K562 (cell line): ENCODE results near the gene KIAA0040. TPM values are rescaled to one million over a fixed set of nuclear protein-coding genes. Genes with fewer than 3 reads are reported as not detected.

Experiments
- ATAC-seq: fragments of 200-7000 bp; cut with Tn5 transposase; 3 replicates; pipeline ENCODE4 v1.9.1; 2020; ENCODE audit warnings: moderate library complexity
- BruUV-seq: library from RNA; stranded (reverse); fragments of 400-500 nt; replicated peaks from 2 replicates; lab custom pipeline; 2021; lab: Mats Ljungman, UMichigan
- CTCF ChIA-PET: fragments of 300-600 bp; formaldehyde crosslinking; extraction: SDS; loops from one replicate; lab custom pipeline; 2021; ENCODE audit warnings: low intra/inter-chr PET ratio; lab: Yijun Ruan, JAX
- POLR2A ChIA-PET: fragments of 300-600, 350-650 bp; sonication (Branson Sonifier 250); formaldehyde crosslinking; extraction: SDS; loops from one replicate; lab custom pipeline; 2021; ENCODE audit warnings: antibody characterized with exemption, inconsistent platforms; lab: Yijun Ruan, JAX
- DNase-seq, 4 experiments: peaks; one replicate each; pipeline versions ENCODE4 v3.0.0 to v3.0.0-alpha.2; 2011 to 2018; ENCODE audit warnings: low spot score in 3 of 4, mixed read lengths in 3 of 4; ENCODE audit errors: extremely low read depth in 1 of 4
- FAIRE-seq: peaks from 2 replicates; lab custom pipeline; 2011; peaks lifted over from hg19 to GRCh38; lab: Jason Lieb, UNC
- H2AFZ ChIP-seq: 2 replicates; pipeline ENCODE4 v1.6.0; 2011; ENCODE audit warnings: low read depth, low read length, control low read depth, inconsistent platforms
- H3K27ac ChIP-seq: fragments of 200-600 bp; 3 replicates; pipeline ENCODE4 v1.8.0; 2011; ENCODE audit warnings: low read depth, mild to moderate bottlenecking, control low read depth, inconsistent platforms, low read length, moderate library complexity, mixed read lengths; ENCODE audit errors: extremely low read depth
- H3K27me3 ChIP-seq, 2 experiments: fragments of 300-600 bp in 1 of 2; 2 replicates in 1 of 2; 3 replicates in 1 of 2; pipeline versions ENCODE4 v1.6.0 to v1.8.0; 2011; ENCODE audit warnings: inconsistent platforms in 2 of 2, low read length in 2 of 2, mild to moderate bottlenecking in 1 of 2, mixed read lengths in 1 of 2, moderate library complexity in 1 of 2; ENCODE audit not compliant: control insufficient read depth in 2 of 2, insufficient read depth in 2 of 2
- H3K36me3 ChIP-seq: fragments of 300-600 bp; 3 replicates; pipeline ENCODE4 v1.8.0; 2011; ENCODE audit warnings: mild to moderate bottlenecking, low read length, inconsistent platforms; ENCODE audit not compliant: control insufficient read depth, insufficient read depth
- H3K4me1 ChIP-seq, 2 experiments: fragments of 200-600 bp in 1 of 2; replicated peaks in 1 of 2; 2 replicates in 1 of 2; 3 replicates in 1 of 2; pipeline versions ENCODE4 v1.5.1 to v1.8.0; 2011; ENCODE audit warnings: inconsistent platforms in 2 of 2, low read length in 2 of 2, mild to moderate bottlenecking in 1 of 2, mixed read lengths in 1 of 2, moderate library complexity in 1 of 2; ENCODE audit not compliant: control insufficient read depth in 2 of 2, insufficient read depth in 2 of 2
- H3K4me2 ChIP-seq: 2 replicates; pipeline ENCODE4 v1.6.1; 2011; ENCODE audit warnings: low read length, control low read depth, inconsistent platforms, mixed read lengths; ENCODE audit not compliant: insufficient read depth
- H3K4me3 ChIP-seq: fragments of 200-600 bp; sonication (generic), shearing (Covaris generic); 2 replicates; pipeline ENCODE4 v1.5.1; 2016; ENCODE audit warnings: control low read depth, inconsistent platforms
- H3K79me2 ChIP-seq: fragments of 200-600 bp; 3 replicates; pipeline ENCODE4 v1.8.0; 2011; ENCODE audit warnings: low read length, inconsistent platforms; ENCODE audit not compliant: control insufficient read depth, insufficient read depth
- H3K9ac ChIP-seq, 2 experiments: 2 replicates each; pipeline versions ENCODE4 v1.6.0 to v1.6.1; 2011; ENCODE audit warnings: low read depth in 2 of 2, low read length in 2 of 2, control low read depth in 1 of 2, inconsistent platforms in 1 of 2, mild to moderate bottlenecking in 1 of 2, mixed read lengths in 1 of 2; ENCODE audit not compliant: insufficient read depth in 1 of 2
- H3K9me1 ChIP-seq: one replicate; pipeline ENCODE4 v1.6.0; 2011; ENCODE audit warnings: inconsistent platforms, mild to moderate bottlenecking, low read length, moderate library complexity; ENCODE audit not compliant: control insufficient read depth, insufficient read depth
- H3K9me3 ChIP-seq: replicated peaks from 2 replicates; pipeline ENCODE4 v1.5.1; 2011; ENCODE audit warnings: low read depth, low read length, inconsistent platforms; ENCODE audit not compliant: control insufficient read depth, insufficient read depth
- H4K20me1 ChIP-seq: replicated peaks from 2 replicates; pipeline ENCODE4 v1.6.1; 2011; ENCODE audit warnings: low read length, inconsistent platforms, mixed read lengths; ENCODE audit not compliant: control insufficient read depth, insufficient read depth
- ARHGAP35 ChIP-seq: fragments of 450-650 bp; IDR thresholded peaks from 2 replicates; pipeline ENCODE4 v1.6.1; 2018; ENCODE audit not compliant: partially characterized antibody
- CC2D1A ChIP-seq: fragments of 450-650 bp; IDR thresholded peaks from 2 replicates; pipeline ENCODE4 v1.6.1; 2017; ENCODE audit warnings: mild to moderate bottlenecking
- CXXC5 ChIP-seq: fragments of 250-450 bp; sonication (Bioruptor Pico); IDR thresholded peaks from 2 replicates; pipeline ENCODE4 v1.8.0; 2022; ENCODE audit warnings: inconsistent platforms, mild to moderate bottlenecking, moderate library complexity
- JUN ChIP-seq, 2 experiments: sonication (generic) in 1 of 2; formaldehyde crosslinking in 1 of 2; IDR thresholded peaks; 2 replicates each; pipeline versions ENCODE4 v1.6.1 to v1.8.0; 2012 to 2022; ENCODE audit warnings: borderline replicate concordance in 2 of 2, mild to moderate bottlenecking in 2 of 2, improper control_type of control experiment in 1 of 2, low read depth in 1 of 2, low read length in 1 of 2, missing genetic modification reagents in 1 of 2
- LEF1 ChIP-seq: fragments of 450-650 bp; IDR thresholded peaks from 2 replicates; pipeline ENCODE4 v1.6.1; 2016; ENCODE audit warnings: mild to moderate bottlenecking
- MTA3 ChIP-seq: fragments of 450-650 bp; formaldehyde crosslinking; IDR thresholded peaks from 2 replicates; pipeline ENCODE4 v1.6.1; 2017; ENCODE audit warnings: mild to moderate bottlenecking, borderline replicate concordance
- PHTF2 ChIP-seq: fragments of 250-450 bp; sonication (Bioruptor Pico); IDR thresholded peaks from 2 replicates; pipeline ENCODE4 v1.5.0; 2021; ENCODE audit warnings: mild to moderate bottlenecking
- POLR2G ChIP-seq: fragments of 200-400 bp; formaldehyde crosslinking; IDR thresholded peaks from 2 replicates; pipeline ENCODE4 v1.6.1; 2017; ENCODE audit warnings: low read depth, mild to moderate bottlenecking, antibody characterized with exemption, low read length, moderate library complexity
- PTRF ChIP-seq: fragments of 450-650 bp; IDR thresholded peaks from 2 replicates; pipeline ENCODE4 v1.6.1; 2016; ENCODE audit warnings: mild to moderate bottlenecking, missing genetic modification characterization, missing compliant biosample characterization
- U2AF1 ChIP-seq: fragments of 200-400 bp; formaldehyde crosslinking; optimal IDR thresholded peaks from 2 replicates; pipeline ENCODE3; 2017; ENCODE audit warnings: mild to moderate bottlenecking, low read depth, low read length, moderate library complexity
- XRCC3 ChIP-seq: fragments of 450-650 bp; IDR thresholded peaks from 2 replicates; pipeline ENCODE4 v1.6.1; 2017; ENCODE audit warnings: mild to moderate bottlenecking, moderate library complexity
- ZNF133 ChIP-seq: fragments of 250-450 bp; sonication (Bioruptor Pico); IDR thresholded peaks from 2 replicates; pipeline ENCODE4 v1.4.0; 2020; ENCODE audit warnings: mild to moderate bottlenecking
- ZNF175 ChIP-seq: fragments of 200-800 bp; sonication (Bioruptor generic); IDR thresholded peaks from 2 replicates; pipeline ENCODE4 v1.6.1; 2016; ENCODE audit warnings: low read depth, mild to moderate bottlenecking, missing genetic modification characterization, missing compliant biosample characterization
- WGBS: fragments of 100-300 bp; shearing (Covaris generic); methylation state at CpG from one replicate; pipeline ENCODE4 v1.1.6; 2016; ENCODE audit warnings: low coverage, mixed read lengths; ENCODE audit not compliant: insufficient coverage; ENCODE audit errors: missing lambda C conversion rate; 5-methylcytosine and 5-hydroxymethylcytosine counted together
- in situ Hi-C: fragments of 300-500 bp; cut with MboI; formaldehyde crosslinking; loops from 4 replicates; pipeline ENCODE4 v1.15.0; 2018; ENCODE audit warnings: inconsistent platforms, mixed read lengths
- intact Hi-C: fragments of 100-400 bp; cut with micrococcal nuclease; formaldehyde crosslinking; loops from 2 replicates; pipeline ENCODE4 v1.14.2; 2022
- polyA plus RNA-seq, 8 experiments: library from polyadenylated mRNA; depleted of rRNA in 4 of 8; stranded (reverse) in 5 of 8; unstranded in 3 of 8; fragments of >200 nt; fragmentation: Nextera tagmentation in 2 of 8; fragmentation: Illumina TruSeq in 1 of 8; extraction: Ambion mirVana in 2 of 8; extraction: Trizol in 1 of 8; gene quantifications; 2 replicates each; pipeline versions ENCODE4 v1.2.1 to v1.2.3, GENCODE V29; 2011 to 2014; ENCODE audit warnings: inconsistent platforms in 1 of 8, missing spikeins in 1 of 8
- total RNA-seq, 7 experiments: library from RNA; depleted of rRNA in 6 of 7; stranded (reverse); fragments of >200 nt in 6 of 7; fragmentation: Illumina TruSeq in 2 of 7; extraction: Trizol in 2 of 7; gene quantifications; 2 replicates each; pipeline versions ENCODE4 v1.2.1 to v1.2.3, GENCODE V29; 2011 to 2021; ENCODE audit warnings: low replicate concordance in 1 of 7
- TF ChIP-seq, protein P1 (sequence below): fragments of 250-450 bp; sonication (Bioruptor Pico); IDR thresholded peaks from 2 replicates; pipeline ENCODE4 v1.5.0; 2022; ENCODE audit warnings: mild to moderate bottlenecking

The KIAA0040 gene
- total and polyA plus RNA-seq, 9 of the 15 experiments (the other 6 are each of a cell fraction or from before 2014, with no cell fraction given) = 3.4 to 13.6 (median 7.1) TPM

DNA sequence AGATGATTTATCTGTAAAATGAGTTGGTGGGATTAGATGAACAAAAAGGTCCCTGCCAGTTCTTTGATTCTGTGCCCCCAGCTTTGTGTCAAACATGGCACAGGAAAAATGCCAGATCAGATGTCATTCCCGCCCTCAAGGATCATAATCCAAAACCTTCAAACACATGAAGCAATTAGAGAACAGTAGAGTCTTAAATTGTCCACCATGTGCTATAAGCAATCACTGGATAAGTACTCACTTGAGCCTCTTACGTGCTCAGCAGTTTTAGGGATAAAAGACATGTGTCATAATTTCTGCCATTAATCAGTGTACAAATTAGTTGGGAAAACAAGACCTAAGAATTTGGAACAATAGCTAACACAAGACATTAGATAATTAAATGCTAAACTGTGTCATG, 15.4 kb upstream of the KIAA0040 start:
- BruUV-seq = no TSS peak
- H3K36me3 ChIP-seq = no peaks in the 10 kb centered on the region
- TF ChIP-seq POLR2G (no peak), PTRF (no peak), ZNF175 (CRISPR knock-in tag) (no peak), XRCC3 (no peak), CC2D1A (no peak), PHTF2 (no peak), CXXC5 (CRISPR knock-in tag) (no peak), JUN (IDR thresholded peaks at IDR 0.05; ENCODE audit: borderline replicate concordance, low read depth, low read length) (no peak), JUN (CRISPR knock-in tag; IDR thresholded peaks at IDR 0.05; ENCODE audit: borderline replicate concordance) (no peak), U2AF1 (no peak), ARHGAP35 (no peak), MTA3 (no peak), ZNF133 (CRISPR knock-in tag) (no peak), LEF1 (no peak)
- TF ChIP-seq, protein P1, sequence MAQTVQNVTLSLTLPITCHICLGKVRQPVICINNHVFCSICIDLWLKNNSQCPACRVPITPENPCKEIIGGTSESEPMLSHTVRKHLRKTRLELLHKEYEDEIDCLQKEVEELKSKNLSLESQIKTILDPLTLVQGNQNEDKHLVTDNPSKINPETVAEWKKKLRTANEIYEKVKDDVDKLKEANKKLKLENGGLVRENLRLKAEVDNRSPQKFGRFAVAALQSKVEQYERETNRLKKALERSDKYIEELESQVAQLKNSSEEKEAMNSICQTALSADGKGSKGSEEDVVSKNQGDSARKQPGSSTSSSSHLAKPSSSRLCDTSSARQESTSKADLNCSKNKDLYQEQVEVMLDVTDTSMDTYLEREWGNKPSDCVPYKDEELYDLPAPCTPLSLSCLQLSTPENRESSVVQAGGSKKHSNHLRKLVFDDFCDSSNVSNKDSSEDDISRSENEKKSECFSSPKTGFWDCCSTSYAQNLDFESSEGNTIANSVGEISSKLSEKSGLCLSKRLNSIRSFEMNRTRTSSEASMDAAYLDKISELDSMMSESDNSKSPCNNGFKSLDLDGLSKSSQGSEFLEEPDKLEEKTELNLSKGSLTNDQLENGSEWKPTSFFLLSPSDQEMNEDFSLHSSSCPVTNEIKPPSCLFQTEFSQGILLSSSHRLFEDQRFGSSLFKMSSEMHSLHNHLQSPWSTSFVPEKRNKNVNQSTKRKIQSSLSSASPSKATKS = no peak
- ChIA-PET CTCF (interaction anchor here (0.6 kb wide), 1 partner anchor 15 kb away, joined by 3 read pairs; no protein-coding TSS in a partner anchor), POLR2A (no interaction called here)
- ATAC-seq (no peak), DNase-seq (no peak), FAIRE-seq (no peak)
- H3K4me3 ChIP-seq = no peak overlapping the region
- H3K27me3 ChIP-seq = peaks cover 5 to 9% of the 10 kb centered on the region in 2 experiments; a peak in 1 of 5 replicates
- no peak overlapping the region for H3K4me2 ChIP-seq
- H3K79me2 ChIP-seq = no peaks in the 10 kb centered on the region
- in situ Hi-C loops = no loop called here
- H3K9ac ChIP-seq = no peak overlapping the region
- H4K20me1 ChIP-seq = no peaks in the 10 kb centered on the region
- WGBS = 42% methylated on average over 2 of the region's 2 CpGs
- intact Hi-C loops = no loop called here
- H3K4me1 ChIP-seq = peaks cover 0 to 14% of the 10 kb centered on the region in 2 experiments; a peak in 3 of 5 replicates
- H3K9me3 ChIP-seq = no peaks in the 10 kb centered on the region
- no peak overlapping the region for H3K27ac ChIP-seq
- H2AFZ ChIP-seq = no peak overlapping the region
- H3K9me1 ChIP-seq = no peaks in the 10 kb centered on the region
